PC-3 (cell line): ENCODE results near the gene FBXL7. TPM values are rescaled to one million over a fixed set of nuclear protein-coding genes. Genes with fewer than 3 reads are reported as not detected.
A peak's percentile ranks its signal among the peaks of the same experiment; 100 is the strongest.

Experiments
- ATAC-seq: fragments of 200-7000 bp; cut with Tn5 transposase; 2 replicates; pipeline ENCODE4 v1.9.1; 2020; ENCODE audit warnings: mild to moderate bottlenecking, moderate library complexity
- BruUV-seq: library from RNA; stranded (reverse); fragments of 400-500 nt; replicated peaks from 2 replicates; lab custom pipeline; 2021; lab: Mats Ljungman, UMichigan
- CTCF ChIA-PET: fragments of 300-600 bp; sonication (Branson Sonifier 250); formaldehyde crosslinking; loops from one replicate; lab custom pipeline; 2022; ENCODE audit warnings: antibody characterized with exemption; lab: Charles Lee
- POLR2A ChIA-PET: fragments of 300-600 bp; sonication (Branson Sonifier 250); formaldehyde crosslinking; loops from one replicate; lab custom pipeline; 2022; ENCODE audit warnings: antibody characterized with exemption; ENCODE audit not compliant: unreplicated experiment; lab: Charles Lee
- DNase-seq: peaks from one replicate; pipeline ENCODE4 v3.0.0-alpha.2; 2015
- H2AFZ ChIP-seq: fragments of 300-600 bp; sonication (generic); 2 replicates; pipeline ENCODE4 v1.6.0; 2016; ENCODE audit warnings: antibody characterized with exemption, low read length
- H3F3A ChIP-seq: fragments of 300-600 bp; sonication (generic); one replicate; pipeline ENCODE4 v1.6.0; 2017; ENCODE audit warnings: antibody characterized with exemption, low read length, control low read depth, mild to moderate bottlenecking; ENCODE audit not compliant: unreplicated experiment
- H3K27ac ChIP-seq: fragments of 300-600 bp; sonication (generic); 2 replicates; pipeline ENCODE4 v1.5.1; 2016; ENCODE audit warnings: mild to moderate bottlenecking, low read length
- H3K27me3 ChIP-seq: fragments of 300-600 bp; sonication (generic); 2 replicates; pipeline ENCODE4 v1.6.1; 2016; ENCODE audit warnings: low read length, mixed read lengths
- H3K36me3 ChIP-seq: fragments of 300-600 bp; sonication (generic); 2 replicates; pipeline ENCODE4 v1.6.1; 2016; ENCODE audit warnings: low read depth, mixed run types, low read length, mixed read lengths
- H3K4me1 ChIP-seq: fragments of 300-600 bp; sonication (generic); 2 replicates; pipeline ENCODE4 v1.5.1; 2016; ENCODE audit warnings: low read length; ENCODE audit not compliant: insufficient read depth
- H3K4me2 ChIP-seq: fragments of 300-600 bp; sonication (generic); 2 replicates; pipeline ENCODE4 v1.6.0; 2016; ENCODE audit warnings: low read length
- H3K4me3 ChIP-seq: fragments of 300-600 bp; sonication (generic); 2 replicates; pipeline ENCODE4 v1.5.1; 2016; ENCODE audit warnings: mild to moderate bottlenecking, low read length, mixed read lengths
- H3K79me2 ChIP-seq: fragments of 300-600 bp; sonication (generic); 2 replicates; pipeline ENCODE4 v1.6.1; 2017; ENCODE audit warnings: low read length, mixed read lengths
- H3K9ac ChIP-seq: fragments of 300-600 bp; sonication (generic); 2 replicates; pipeline ENCODE4 v1.6.0; 2016; ENCODE audit warnings: mild to moderate bottlenecking, low read length
- H3K9me2 ChIP-seq: fragments of 300-600 bp; sonication (generic); replicated peaks from 2 replicates; pipeline ENCODE4 v1.6.1; 2016; ENCODE audit warnings: mixed run types, low read length, mixed read lengths
- H3K9me3 ChIP-seq: fragments of 300-600 bp; sonication (generic); 2 replicates; pipeline ENCODE4 v1.6.1; 2016; ENCODE audit warnings: low read length, mixed read lengths
- H4K20me1 ChIP-seq: fragments of 300-600 bp; sonication (generic); 2 replicates; pipeline ENCODE4 v1.6.1; 2016; ENCODE audit warnings: low read length, mixed read lengths
- CTCF ChIP-seq: fragments of 300-600 bp; sonication (generic); conservative IDR thresholded peaks from 2 replicates; pipeline ENCODE4 v1.5.1; 2017; ENCODE audit warnings: antibody characterized with exemption, low read depth, mild to moderate bottlenecking, low read length
- EZH2 ChIP-seq: fragments of 300-600 bp; sonication (generic); IDR thresholded peaks from one replicate; pipeline ENCODE4 v1.6.1; 2017; ENCODE audit warnings: antibody characterized with exemption, mild to moderate bottlenecking, low read length; ENCODE audit not compliant: unreplicated experiment
- EZH2phosphoT487 ChIP-seq: fragments of 300-600 bp; sonication (generic); IDR thresholded peaks from 2 replicates; pipeline ENCODE4 v1.6.1; 2018; ENCODE audit warnings: mild to moderate bottlenecking, antibody characterized with exemption, low read length, borderline replicate concordance
- intact Hi-C: fragments of 100-400 bp; cut with micrococcal nuclease; formaldehyde crosslinking; loops from 2 replicates; pipeline ENCODE4 v1.9.0; 2023
- total RNA-seq: library from RNA; depleted of rRNA; stranded (reverse); fragments of >200 nt; gene quantifications from 2 replicates; pipeline ENCODE4 v1.2.3, GENCODE V29; 2014

FBXL7 gene
- total RNA-seq, 1 experiment from 2014 or later = 0.18 TPM

- no peaks in the 10 kb centered on the region for H4K20me1 ChIP-seq
- no peaks in the 10 kb centered on the region for H3K4me1 ChIP-seq
- H3K9me3 ChIP-seq = no peaks in the 10 kb centered on the region
- CTCF ChIA-PET = no interaction called here
- H3K4me3 ChIP-seq = no peak overlapping the region
- H3K79me2 ChIP-seq = no peaks in the 10 kb centered on the region
- DNase-seq = no peak
- no peak for ATAC-seq
- TF ChIP-seq EZH2 = no peak
- no peak for TF ChIP-seq CTCF
- TF ChIP-seq EZH2phosphoT487 = no peak
- no peaks in the 10 kb centered on the region for H3K36me3 ChIP-seq
- intact Hi-C loops = no loop called here
- peaks cover 32% of the 10 kb centered on the region for H3K27me3 ChIP-seq
- POLR2A ChIA-PET = no interaction called here
- H3K27ac ChIP-seq = no peak overlapping the region
- no peaks in the 10 kb centered on the region for H3F3A ChIP-seq
- no peak overlapping the region for H3K4me2 ChIP-seq
- H3K9me2 ChIP-seq = no peaks in the 10 kb centered on the region
- no TSS peak for BruUV-seq
- H3K9ac ChIP-seq = no peak overlapping the region
- H2AFZ ChIP-seq = no peak overlapping the region
Measured at GRCh38 chr5:15496886-15497285, 3.1 kb upstream of the FBXL7 start.

GRCh38 chr5:15500325-15501001 lies 483 bp downstream of the FBXL7 start:
- peaks cover 36% of the 10 kb centered on the region for H3K27me3 ChIP-seq
- no peaks in the 10 kb centered on the region for H3F3A ChIP-seq
- no peaks in the 10 kb centered on the region for H3K79me2 ChIP-seq
- H3K4me2 ChIP-seq = peak overlapping the region; percentile 83
- H3K27ac ChIP-seq = no peak overlapping the region
- no peaks in the 10 kb centered on the region for H4K20me1 ChIP-seq
- CTCF ChIA-PET = no interaction called here
- TF ChIP-seq CTCF = no peak
- no peak for TF ChIP-seq EZH2phosphoT487
- no peak for TF ChIP-seq EZH2
- 0 out of 2 replicates have a peak overlapping the region, but pooled peaks have one; percentile 14 for H2AFZ ChIP-seq
- H3K9me3 ChIP-seq = no peaks in the 10 kb centered on the region
- intact Hi-C loops = no loop called here
- H3K4me1 ChIP-seq = no peaks in the 10 kb centered on the region
- ATAC-seq (peak; percentile 57), DNase-seq (no peak)
- POLR2A ChIA-PET = no interaction called here
- H3K9me2 ChIP-seq = no peaks in the 10 kb centered on the region
- no peaks in the 10 kb centered on the region for H3K36me3 ChIP-seq
- BruUV-seq = no TSS peak
- no peak overlapping the region for H3K9ac ChIP-seq
- H3K4me3 ChIP-seq = peak overlapping the region; percentile 60

DNA sequence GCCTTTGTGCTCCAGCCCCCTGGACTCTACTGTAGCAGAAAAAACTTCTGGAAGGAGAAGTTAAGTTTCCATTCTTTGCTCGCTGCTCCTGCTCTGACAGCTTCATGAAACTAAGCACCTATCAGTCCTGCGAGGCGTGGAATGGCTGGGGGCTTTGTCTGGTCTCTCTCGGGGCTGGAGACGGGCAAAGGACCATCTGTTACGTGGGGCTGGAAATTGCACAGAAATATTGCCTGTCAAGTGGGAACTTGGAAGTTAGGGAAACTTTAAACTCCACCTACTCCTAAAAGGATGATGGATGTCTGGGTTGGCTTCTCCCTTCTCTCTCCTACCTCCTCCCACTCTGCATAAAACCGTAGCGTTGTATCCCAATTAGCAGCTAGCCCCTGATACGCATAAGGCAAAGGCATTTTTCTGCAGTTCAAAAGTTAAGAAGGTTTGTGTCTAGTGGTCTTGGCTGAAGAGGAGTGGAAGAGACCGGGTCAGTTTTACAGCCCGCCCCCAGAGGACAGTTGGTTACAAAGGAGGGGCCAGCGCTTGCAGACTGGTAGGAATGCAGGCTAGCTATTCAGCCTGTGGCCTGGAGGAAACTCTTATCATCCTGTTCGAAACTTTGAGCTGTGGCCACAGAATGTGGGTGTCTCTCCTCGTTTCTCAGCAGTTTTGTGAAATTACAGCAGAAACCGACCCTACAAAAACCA lies 1.3 kb downstream of the FBXL7 start:
- Histone ChIP-seq H3K9me2 (no peaks in the 10 kb centered on the region), H3K79me2 (no peaks in the 10 kb centered on the region), H3K9me3 (no peaks in the 10 kb centered on the region), H3K4me2 (peak overlapping the region; percentile 31), H3K4me1 (no peaks in the 10 kb centered on the region), H3K27ac (no peak overlapping the region), H2AFZ (no peak overlapping the region), H3K36me3 (no peaks in the 10 kb centered on the region), H3K27me3 (peaks cover 36% of the 10 kb centered on the region), H3F3A (no peaks in the 10 kb centered on the region), H4K20me1 (no peaks in the 10 kb centered on the region), H3K9ac (no peak overlapping the region), H3K4me3 (no peak overlapping the region)
- TF ChIP-seq EZH2phosphoT487 (no peak), CTCF (no peak), EZH2 (no peak)
- ChIA-PET CTCF (no interaction called here), POLR2A (no interaction called here)
- 0 out of 2 replicates have a peak, but pooled peaks have one; percentile 35 for ATAC-seq
- intact Hi-C loops = no loop called here
- BruUV-seq = no TSS peak
- no peak for DNase-seq
